IgD-negative memory B cell (primary cell): ENCODE data around the gene GAK. TPM values are rescaled to one million over a fixed set of nuclear protein-coding genes. Genes with fewer than 3 reads are reported as not detected.
A peak's percentile ranks its signal among the peaks of the same experiment; 100 is the strongest.
"Not testable (repeated sequence)": the region's sequence is repeated elsewhere in the genome, so short reads cannot be mapped to it uniquely, and the experiment has no call there.

Experiments used
- H3K27ac Mint-ChIP-seq, 3 donors: one replicate each; pipeline ENCODE4 v1.8.0; 2020 to 2022; ENCODE audit warnings: mild to moderate bottlenecking in 3 of 3, mixed read lengths in 3 of 3, moderate library complexity in 1 of 3
- H3K27me3 Mint-ChIP-seq: one replicate; pipeline ENCODE4 v1.8.0; 2021; ENCODE audit warnings: mixed read lengths
- H3K36me3 Mint-ChIP-seq: one replicate; pipeline ENCODE4 v1.8.0; 2020; ENCODE audit warnings: mild to moderate bottlenecking, mixed read lengths
- H3K4me1 Mint-ChIP-seq, 3 donors: one replicate each; pipeline ENCODE4 v1.8.0; 2020 to 2022; ENCODE audit warnings: mixed read lengths in 3 of 3, mild to moderate bottlenecking in 1 of 3
- H3K4me3 Mint-ChIP-seq, 4 donors: one replicate each; pipeline ENCODE4 v1.8.0; 2020 to 2022; ENCODE audit warnings: mild to moderate bottlenecking in 4 of 4, mixed read lengths in 4 of 4, moderate library complexity in 3 of 4
- H3K9me3 Mint-ChIP-seq, 3 donors: one replicate each; pipeline ENCODE4 v1.8.0; 2020 to 2021; ENCODE audit warnings: mixed read lengths in 3 of 3, mild to moderate bottlenecking in 1 of 3
- polyA plus RNA-seq: library from polyadenylated mRNA; unstranded; fragments of 300-500 nt; fragmentation: Illumina TruSeq; gene quantifications from one replicate; pipeline ENCODE4 v1.2.3, GENCODE V29; 2021

Gene GAK
- 74.7 TPM for polyA plus RNA-seq

- no peaks in the 10 kb centered on the region for H3K27me3 Mint-ChIP-seq
- peak within 1 kb of the TSS; percentile 95 to 97 (median 97) for H3K27ac Mint-ChIP-seq
- peaks cover 45 to 56% (median 51%) of the 10 kb centered on the region in 3 donors for H3K4me1 Mint-ChIP-seq
- H3K36me3 Mint-ChIP-seq: no peaks in the 10 kb centered on the region
- no peaks in the 10 kb centered on the region for H3K9me3 Mint-ChIP-seq
- H3K4me3 Mint-ChIP-seq: peak within 1 kb of the TSS; percentile 93 to 99 (median 97)
Measured at GRCh38 chr4:931960-932712, at the start of gene GAK, which contains the start of gene TMEM175. Gene GAK, minus strand, starts transcription at chr4:932316. Its CDS starts 129 bp downstream, at chr4:932187. Gene TMEM175, plus strand, starts transcription at chr4:932460. Its CDS starts 15,280 bp downstream, at chr4:947740.

- Mint-ChIP-seq H3K4me1 (peaks cover 0 to 1% (median 0%) of the 10 kb centered on the region in 3 donors), H3K27ac (no peak overlapping the region), H3K4me3 (peak overlapping the region in 1 of 4 donors; percentile 14), H3K36me3 (no peaks in the 10 kb centered on the region), H3K9me3 (no peaks in the 10 kb centered on the region), H3K27me3 (no peaks in the 10 kb centered on the region)
Measured at GRCh38 chr4:978957-979701, 47.0 kb upstream of the GAK start.

GRCh38 chr4:976016-976415 lies 43.9 kb upstream of the GAK start:
- H3K4me3 Mint-ChIP-seq, H3K27me3 Mint-ChIP-seq, H3K4me1 Mint-ChIP-seq, H3K36me3 Mint-ChIP-seq, H3K9me3 Mint-ChIP-seq, H3K27ac Mint-ChIP-seq: not testable (repeated sequence)

GRCh38 chr4:974668-975067 lies 42.6 kb upstream of the GAK start:
- H3K9me3 Mint-ChIP-seq: no peaks in the 10 kb centered on the region
- no peaks in the 10 kb centered on the region for H3K36me3 Mint-ChIP-seq
- peak overlapping the region in 1 of 3 donors; percentile 39 for H3K27ac Mint-ChIP-seq
- H3K4me1 Mint-ChIP-seq: peaks cover 0 to 3% (median 0%) of the 10 kb centered on the region in 3 donors
- H3K4me3 Mint-ChIP-seq: peak overlapping the region in 2 of 4 donors; percentile 37 to 57
- no peaks in the 10 kb centered on the region for H3K27me3 Mint-ChIP-seq

GRCh38 chr4:973431-974397 lies 41.6 kb upstream of the GAK start, which contains the start of gene DGKQ:
Gene DGKQ, minus strand, starts transcription at chr4:973569. Its CDS starts 87 bp downstream, at chr4:973482.
- Mint-ChIP-seq H3K27me3 (peaks cover 2% of the 10 kb centered on the region), H3K36me3 (no peaks in the 10 kb centered on the region), H3K4me1 (peaks cover 0 to 3% (median 0%) of the 10 kb centered on the region in 3 donors), H3K27ac (peak within 1 kb of the TSS in 1 of 3 donors; percentile 39), H3K9me3 (no peaks in the 10 kb centered on the region), H3K4me3 (peak within 1 kb of the TSS in 3 of 4 donors; percentile 60 to 68 (median 63))

GRCh38 chr4:972651-973424 lies 40.7 kb upstream of the GAK start:
- H3K9me3 Mint-ChIP-seq: no peaks in the 10 kb centered on the region
- H3K27me3 Mint-ChIP-seq: peaks cover 2% of the 10 kb centered on the region
- peaks cover 0 to 3% (median 0%) of the 10 kb centered on the region in 3 donors for H3K4me1 Mint-ChIP-seq
- H3K27ac Mint-ChIP-seq: no peak overlapping the region
- H3K4me3 Mint-ChIP-seq: peak overlapping the region in 3 of 4 donors; percentile 60 to 68 (median 63)
- H3K36me3 Mint-ChIP-seq: no peaks in the 10 kb centered on the region

GRCh38 chr4:971666-972500 lies 39.8 kb upstream of the GAK start:
- Mint-ChIP-seq H3K9me3 (no peaks in the 10 kb centered on the region), H3K27ac (no peak overlapping the region)

GRCh38 chr4:970854-971520 lies 38.9 kb upstream of the GAK start:
- Mint-ChIP-seq H3K4me1 (peaks cover 0 to 3% (median 0%) of the 10 kb centered on the region in 3 donors), H3K36me3 (no peaks in the 10 kb centered on the region), H3K27me3 (peaks cover 2% of the 10 kb centered on the region), H3K4me3 (peak overlapping the region in 3 of 4 donors; percentile 28 to 78 (median 46)), H3K27ac (peak overlapping the region in 2 of 3 donors; percentile 40 to 54), H3K9me3 (no peaks in the 10 kb centered on the region)

More at GRCh38 chr4:971666-972500, 39.8 kb upstream of the GAK start:
- Mint-ChIP-seq H3K27me3 (peaks cover 2% of the 10 kb centered on the region), H3K4me1 (peaks cover 0 to 3% (median 0%) of the 10 kb centered on the region in 3 donors), H3K36me3 (no peaks in the 10 kb centered on the region), H3K4me3 (peak overlapping the region in 3 of 4 donors; percentile 41 to 68 (median 63))

GRCh38 chr4:970046-970745 lies 38.1 kb upstream of the GAK start:
- Mint-ChIP-seq H3K27me3 (peaks cover 2% of the 10 kb centered on the region), H3K9me3 (no peaks in the 10 kb centered on the region), H3K27ac (peak overlapping the region in 2 of 3 donors; percentile 40 to 54), H3K4me1 (peaks cover 0 to 3% (median 0%) of the 10 kb centered on the region in 3 donors), H3K4me3 (peak overlapping the region in 3 of 4 donors; percentile 28 to 66 (median 46)), H3K36me3 (no peaks in the 10 kb centered on the region)

GRCh38 chr4:968621-969394 lies 36.7 kb upstream of the GAK start:
- H3K27ac Mint-ChIP-seq: no peak overlapping the region

GRCh38 chr4:968221-968620 lies 36.1 kb upstream of the GAK start:
- Mint-ChIP-seq H3K27me3 (peaks cover 2% of the 10 kb centered on the region), H3K4me1 (peaks cover 0 to 3% (median 0%) of the 10 kb centered on the region in 3 donors), H3K9me3 (no peaks in the 10 kb centered on the region), H3K27ac (no peak overlapping the region), H3K4me3 (no peak overlapping the region), H3K36me3 (no peaks in the 10 kb centered on the region)

More at GRCh38 chr4:968621-969394, 36.7 kb upstream of the GAK start:
- Mint-ChIP-seq H3K4me1 (peaks cover 0 to 3% (median 0%) of the 10 kb centered on the region in 3 donors), H3K36me3 (no peaks in the 10 kb centered on the region), H3K9me3 (no peaks in the 10 kb centered on the region), H3K27me3 (peaks cover 2% of the 10 kb centered on the region), H3K4me3 (no peak overlapping the region)
